Gastroesophageal sphincter (tissue), 3 donors: ENCODE results near the gene ROBO1.

ENCODE experiments used
- CTCF ChIP-seq, 4 experiments: fragments of 200-600 bp in 2 of 4; fragments of 450-650 bp in 2 of 4; sonication (generic) in 1 of 4; IDR thresholded peaks; one replicate each; pipeline ENCODE4 v1.5.1; 2017 to 2019; ENCODE audit warnings: antibody characterized with exemption in 4 of 4, mild to moderate bottlenecking in 2 of 4, moderate library complexity in 2 of 4
- POLR2AphosphoS5 ChIP-seq: sonication (generic); formaldehyde crosslinking; IDR thresholded peaks from one replicate; pipeline ENCODE4 v1.6.1; 2017; ENCODE audit warnings: antibody characterized with exemption

GRCh38 chr3:78863306-78864203 lies 904.2 kb downstream of the ROBO1 start:
- TF ChIP-seq CTCF (IDR thresholded peaks at IDR 0.05) (no peak), POLR2AphosphoS5 (no peak)
